C4-2B (cell line): ENCODE results near the gene SIPA1L2.
A peak's percentile ranks its signal among the peaks of the same experiment; 100 is the strongest.

Experiments
- H3K27ac ChIP-seq: fragments of 450-650 bp; 2 replicates; pipeline ENCODE4 v1.5.1; 2017
- ZFX ChIP-seq: fragments of 450-650 bp; IDR thresholded peaks from 2 replicates; pipeline ENCODE4 v1.6.1; 2017
- TF ChIP-seq, protein P1 (sequence below): fragments of 450-650 bp; conservative IDR thresholded peaks from 2 replicates; pipeline ENCODE4 v1.5.1; 2017; ENCODE audit warnings: mild to moderate bottlenecking

Gene SIPA1L2, protein sequence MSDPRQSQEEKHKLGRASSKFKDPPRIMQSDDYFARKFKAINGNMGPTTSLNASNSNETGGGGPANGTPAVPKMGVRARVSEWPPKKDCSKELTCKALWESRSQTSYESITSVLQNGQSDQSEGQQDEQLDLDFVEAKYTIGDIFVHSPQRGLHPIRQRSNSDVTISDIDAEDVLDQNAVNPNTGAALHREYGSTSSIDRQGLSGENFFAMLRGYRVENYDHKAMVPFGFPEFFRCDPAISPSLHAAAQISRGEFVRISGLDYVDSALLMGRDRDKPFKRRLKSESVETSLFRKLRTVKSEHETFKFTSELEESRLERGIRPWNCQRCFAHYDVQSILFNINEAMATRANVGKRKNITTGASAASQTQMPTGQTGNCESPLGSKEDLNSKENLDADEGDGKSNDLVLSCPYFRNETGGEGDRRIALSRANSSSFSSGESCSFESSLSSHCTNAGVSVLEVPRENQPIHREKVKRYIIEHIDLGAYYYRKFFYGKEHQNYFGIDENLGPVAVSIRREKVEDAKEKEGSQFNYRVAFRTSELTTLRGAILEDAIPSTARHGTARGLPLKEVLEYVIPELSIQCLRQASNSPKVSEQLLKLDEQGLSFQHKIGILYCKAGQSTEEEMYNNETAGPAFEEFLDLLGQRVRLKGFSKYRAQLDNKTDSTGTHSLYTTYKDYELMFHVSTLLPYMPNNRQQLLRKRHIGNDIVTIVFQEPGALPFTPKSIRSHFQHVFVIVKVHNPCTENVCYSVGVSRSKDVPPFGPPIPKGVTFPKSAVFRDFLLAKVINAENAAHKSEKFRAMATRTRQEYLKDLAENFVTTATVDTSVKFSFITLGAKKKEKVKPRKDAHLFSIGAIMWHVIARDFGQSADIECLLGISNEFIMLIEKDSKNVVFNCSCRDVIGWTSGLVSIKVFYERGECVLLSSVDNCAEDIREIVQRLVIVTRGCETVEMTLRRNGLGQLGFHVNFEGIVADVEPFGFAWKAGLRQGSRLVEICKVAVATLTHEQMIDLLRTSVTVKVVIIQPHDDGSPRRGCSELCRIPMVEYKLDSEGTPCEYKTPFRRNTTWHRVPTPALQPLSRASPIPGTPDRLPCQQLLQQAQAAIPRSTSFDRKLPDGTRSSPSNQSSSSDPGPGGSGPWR (N-terminal part only)

DNA sequence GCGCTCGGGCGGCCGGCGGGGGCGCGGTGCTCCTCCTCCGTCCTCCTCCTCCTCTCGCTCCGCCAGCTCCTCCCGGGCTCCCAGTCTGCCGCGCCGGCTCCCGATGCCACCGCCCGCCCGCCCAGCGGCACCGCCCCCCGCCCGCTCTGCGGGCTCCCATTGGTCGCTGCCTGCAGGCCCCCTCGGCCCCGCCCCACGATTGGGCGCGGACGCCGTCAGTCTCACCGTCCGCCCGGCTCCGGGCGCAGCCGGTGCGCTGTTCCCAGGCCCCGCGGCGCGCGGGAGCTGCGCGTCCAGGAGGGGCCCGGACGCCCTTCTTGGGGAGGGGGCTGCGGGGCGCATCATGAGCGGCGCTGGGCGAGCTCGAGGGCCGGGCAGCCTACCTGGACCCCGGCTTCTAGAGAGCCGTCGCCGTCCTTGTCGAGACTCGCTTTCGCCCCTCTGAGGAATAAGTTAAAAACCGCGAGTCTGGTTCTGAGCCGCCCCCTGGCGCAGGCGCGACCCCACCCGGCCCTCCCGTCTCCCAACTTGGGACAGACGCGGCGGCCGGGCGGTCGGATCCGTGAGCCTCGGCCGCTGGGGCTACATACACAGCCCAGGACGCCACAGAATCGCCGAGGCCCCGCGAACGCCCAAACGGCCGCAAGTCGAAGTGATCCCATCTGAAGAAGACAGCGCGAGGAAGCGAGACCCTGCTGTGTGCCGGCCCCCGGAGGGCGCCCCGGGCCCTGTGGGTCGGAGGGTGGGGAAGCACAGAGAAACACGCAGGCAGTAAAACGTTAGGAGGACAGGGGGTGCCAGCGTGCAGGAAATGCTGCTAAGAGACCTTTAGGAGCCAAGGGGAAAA, at the start of gene SIPA1L2:
Gene SIPA1L2 (minus strand): TSS at position 87 of the 847 bp plus-strand sequence. CDS start 114,794 bp downstream, outside the sequence.
- TF ChIP-seq, protein P1, sequence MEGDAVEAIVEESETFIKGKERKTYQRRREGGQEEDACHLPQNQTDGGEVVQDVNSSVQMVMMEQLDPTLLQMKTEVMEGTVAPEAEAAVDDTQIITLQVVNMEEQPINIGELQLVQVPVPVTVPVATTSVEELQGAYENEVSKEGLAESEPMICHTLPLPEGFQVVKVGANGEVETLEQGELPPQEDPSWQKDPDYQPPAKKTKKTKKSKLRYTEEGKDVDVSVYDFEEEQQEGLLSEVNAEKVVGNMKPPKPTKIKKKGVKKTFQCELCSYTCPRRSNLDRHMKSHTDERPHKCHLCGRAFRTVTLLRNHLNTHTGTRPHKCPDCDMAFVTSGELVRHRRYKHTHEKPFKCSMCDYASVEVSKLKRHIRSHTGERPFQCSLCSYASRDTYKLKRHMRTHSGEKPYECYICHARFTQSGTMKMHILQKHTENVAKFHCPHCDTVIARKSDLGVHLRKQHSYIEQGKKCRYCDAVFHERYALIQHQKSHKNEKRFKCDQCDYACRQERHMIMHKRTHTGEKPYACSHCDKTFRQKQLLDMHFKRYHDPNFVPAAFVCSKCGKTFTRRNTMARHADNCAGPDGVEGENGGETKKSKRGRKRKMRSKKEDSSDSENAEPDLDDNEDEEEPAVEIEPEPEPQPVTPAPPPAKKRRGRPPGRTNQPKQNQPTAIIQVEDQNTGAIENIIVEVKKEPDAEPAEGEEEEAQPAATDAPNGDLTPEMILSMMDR, result peak; percentile 85
- TF ChIP-seq ZFX, result no peak
- peak within 1 kb of the TSS; percentile 72 for H3K27ac ChIP-seq

DNA sequence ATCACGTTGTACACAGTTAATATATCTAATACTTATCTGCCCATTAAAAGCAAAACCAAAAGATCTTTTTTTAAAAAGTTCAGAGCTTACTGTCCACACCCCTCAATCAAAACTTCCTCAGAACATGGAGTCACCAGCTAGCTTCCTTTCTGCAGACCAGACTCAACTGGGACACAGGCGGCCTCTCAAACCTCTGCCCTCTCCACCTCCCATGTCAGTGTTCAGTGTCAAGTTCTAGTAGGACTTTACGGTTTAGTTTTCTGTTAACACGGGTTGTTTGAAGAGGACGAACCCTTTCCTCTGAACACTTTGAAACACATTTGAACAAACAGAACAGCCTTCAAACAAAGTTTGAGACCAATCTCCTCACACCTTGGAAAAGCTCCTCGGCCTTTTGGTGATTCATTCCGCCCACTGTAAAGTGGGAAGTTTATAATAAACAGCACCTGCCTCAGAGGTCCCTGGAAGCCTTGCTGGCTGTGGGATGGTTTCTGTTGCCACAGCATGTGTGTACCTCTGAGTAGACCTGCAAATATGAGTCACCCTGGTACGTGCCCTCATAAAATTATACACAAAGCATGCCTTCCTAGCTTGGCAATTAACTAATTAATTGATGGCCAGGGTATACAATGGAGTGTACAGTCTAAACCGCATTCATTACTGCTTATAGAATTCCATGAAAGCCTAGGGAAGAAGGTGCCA, 48.4 kb upstream of the SIPA1L2 start:
- peak overlapping the region; percentile 8 for H3K27ac ChIP-seq
- TF ChIP-seq, protein P1, result no peak

DNA sequence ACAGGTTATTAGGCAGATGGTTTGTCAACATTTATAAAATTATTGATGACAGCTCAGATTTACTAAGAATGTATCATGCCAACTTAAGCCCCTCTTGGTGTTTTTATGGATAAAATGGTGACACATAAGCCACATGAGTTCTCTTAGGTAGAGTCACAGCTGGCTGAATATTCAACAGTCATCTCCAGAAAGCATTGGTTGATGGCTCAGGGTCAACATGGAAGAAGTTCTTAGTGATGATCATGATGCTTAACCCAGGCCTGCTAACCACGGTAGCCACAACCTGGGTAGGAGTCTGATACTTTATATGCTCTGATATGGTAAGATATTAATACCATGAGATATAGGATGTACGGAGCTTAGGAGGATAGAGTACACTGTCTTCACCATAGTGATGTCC, 46.4 kb upstream of the SIPA1L2 start:
- H3K27ac ChIP-seq, result no peak overlapping the region
- TF ChIP-seq ZFX, result no peak
- TF ChIP-seq, protein P1, result no peak

DNA sequence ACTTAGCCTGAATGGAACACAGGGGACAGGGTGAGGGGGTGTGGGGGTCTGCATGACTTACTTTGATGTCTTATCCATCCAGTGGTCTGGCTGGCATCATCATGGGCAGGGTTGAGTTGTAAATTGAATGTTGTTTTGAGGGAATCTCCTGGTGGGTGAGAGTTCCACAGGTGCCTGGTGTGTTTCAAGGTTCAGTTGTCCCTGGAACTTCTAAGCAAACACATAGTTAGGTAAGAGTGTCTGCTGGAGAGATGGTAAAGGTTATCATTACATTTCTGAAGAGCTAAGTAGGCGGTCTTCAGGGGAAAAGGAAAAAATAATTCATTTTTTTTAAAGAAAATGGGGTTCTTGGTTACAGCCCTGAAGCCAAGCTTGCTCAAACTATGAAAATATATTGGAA, 46.0 kb upstream of the SIPA1L2 start:
- no peak overlapping the region for H3K27ac ChIP-seq
- TF ChIP-seq, protein P1, result no peak
- no peak for TF ChIP-seq ZFX

DNA sequence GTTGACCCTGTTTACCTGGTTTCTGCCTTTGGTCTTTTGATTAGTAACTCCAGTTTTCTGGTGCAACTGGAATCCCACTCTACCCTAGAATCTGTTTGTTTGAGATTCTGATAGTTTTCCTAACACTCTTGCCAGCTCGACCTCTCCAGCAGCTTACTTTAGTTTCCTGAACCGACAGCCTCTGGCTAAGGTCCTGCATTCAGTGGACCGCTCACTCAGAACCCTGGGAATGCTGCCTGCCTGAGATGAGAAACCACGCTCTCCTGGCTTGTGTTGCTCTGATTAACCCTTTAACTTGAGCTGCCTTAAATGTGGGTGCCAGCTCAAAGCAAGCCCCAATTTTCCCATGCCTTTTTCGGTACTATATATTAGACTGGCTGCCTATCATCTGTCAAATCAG, 45.3 kb upstream of the SIPA1L2 start:
- H3K27ac ChIP-seq, result no peak overlapping the region
- TF ChIP-seq, protein P1, result no peak
- TF ChIP-seq ZFX, result no peak

DNA sequence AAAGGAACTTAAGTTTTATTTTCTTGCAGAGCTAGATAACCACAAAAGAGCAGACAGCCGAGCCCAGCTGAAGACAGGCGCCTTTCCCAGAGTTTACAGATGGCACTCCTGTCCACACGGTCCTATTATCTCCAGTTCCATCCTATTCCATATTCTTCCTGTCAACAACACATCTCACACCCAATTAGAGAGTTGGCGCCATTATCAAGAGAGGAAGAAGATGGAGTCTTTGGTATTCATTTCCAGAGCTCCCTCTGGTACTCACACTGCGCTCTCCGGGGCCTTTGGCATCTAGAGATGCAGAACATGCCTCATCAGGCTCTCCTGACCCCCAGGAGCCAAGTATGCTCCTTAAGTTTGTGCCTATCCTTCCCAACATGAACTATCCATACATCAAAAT, 43.3 kb upstream of the SIPA1L2 start:
- no peak overlapping the region for H3K27ac ChIP-seq
- TF ChIP-seq ZFX, result no peak
- TF ChIP-seq, protein P1, result no peak
